Astrocyte (in vitro differentiated cells and primary cell): ENCODE measurements around the gene SEC22C.

Source experiments
- CTCF ChIP-seq: IDR thresholded peaks from 2 replicates; pipeline ENCODE4 v1.5.1; 2011; ENCODE audit warnings: low read depth, mild to moderate bottlenecking, inconsistent platforms, low read length, moderate library complexity; ENCODE audit not compliant: insufficient read depth
- EZH2 ChIP-seq: IDR thresholded peaks from 2 replicates; pipeline ENCODE4 v1.6.1; 2012; ENCODE audit warnings: mild to moderate bottlenecking, low read length, inconsistent platforms; ENCODE audit not compliant: insufficient read depth

GRCh38 chr3:42500091-42500490, 81.7 kb downstream of the SEC22C start:
- TF ChIP-seq CTCF (no peak), EZH2 (no peak)
